ENCODE data around the gene RASD1. TPM values are rescaled to one million over a fixed set of nuclear protein-coding genes. Genes with fewer than 3 reads are reported as not detected.

Gene RASD1
- polyA plus RNA-seq, 2 of the 4 experiments (the other 2 are of a cell fraction) = 0.92 to 1.4 TPM

- TF ChIP-seq REST (IDR thresholded peaks at IDR 0.05) (no peak), ZSCAN20 (CRISPR knock-in tag; IDR thresholded peaks at IDR 0.05) (no peak), TFCP2L1 (CRISPR knock-in tag; IDR thresholded peaks at IDR 0.05) (no peak)
Measured at GRCh38 chr17:17508646-17509591, 12.7 kb upstream of the RASD1 start (continued).

GRCh38 chr17:17508019-17508535, 11.9 kb upstream of the RASD1 start:
- TF ChIP-seq HMGXB4 (CRISPR knock-in tag; IDR thresholded peaks at IDR 0.05; ENCODE audit: borderline replicate concordance) = no peak
- no peak for TF ChIP-seq FOSB (CRISPR knock-in tag; IDR thresholded peaks at IDR 0.05)
- TF ChIP-seq RNF2 (IDR thresholded peaks at IDR 0.05; ENCODE audit: borderline replicate concordance, low read depth) = no peak
- TF ChIP-seq NFE2L2 (conservative IDR thresholded peaks at IDR 0.05; ENCODE audit: low read length) = no peak
- TF ChIP-seq MYC (IDR thresholded peaks at IDR 0.05; ENCODE audit: borderline replicate concordance, low read length) = no peak
- no peak for TF ChIP-seq BHLHE40 (IDR thresholded peaks at IDR 0.05; ENCODE audit: low read depth, low read length)
- TF ChIP-seq HOXB5 (CRISPR knock-in tag; IDR thresholded peaks at IDR 0.05) = no peak
- no peak for TF ChIP-seq HEYL (CRISPR knock-in tag; IDR thresholded peaks at IDR 0.05)
- TF ChIP-seq EHF (CRISPR knock-in tag; IDR thresholded peaks at IDR 0.05) = no peak
- no peak for TF ChIP-seq FOXS1 (CRISPR knock-in tag; IDR thresholded peaks at IDR 0.05)
- no peak for TF ChIP-seq POLR2A (IDR thresholded peaks at IDR 0.05; ENCODE audit: low read length)
- no peak for TF ChIP-seq HDAC2 (IDR thresholded peaks at IDR 0.05)
- Histone ChIP-seq H3K4me3 (no peak overlapping the region), H3K27ac (no peak overlapping the region), H3K4me2 (no peak overlapping the region), H3K4me1 (peaks cover 15% of the 10 kb centered on the region), H3K9me3 (no peaks in the 10 kb centered on the region)
- DNase-seq (ENCODE audit: low read depth in 1 of 2, low spot score in 1 of 2) = no peak
- FAIRE-seq = no peak
- POLR2A ChIA-PET = no interaction called here
- WGBS (ENCODE audit: missing lambda C conversion rate) = 85% methylated on average over 8 of the region's 11 CpGs
- ATAC-seq = no peak
- CTCF ChIA-PET = interaction anchor here (1.0 to 5.4 kb wide), 5 partner anchors 11 to 153 kb away, joined by 3 to 42 read pairs (median 24); partner anchors contain the start of genes PEMT and RASD1

GRCh38 chr17:17507465-17508011, 11.3 kb upstream of the RASD1 start:
- CTCF ChIA-PET = interaction anchor here (1.0 to 5.4 kb wide), 5 partner anchors 11 to 153 kb away, joined by 3 to 42 read pairs (median 19); partner anchors contain the start of genes PEMT and RASD1

More at GRCh38 chr17:17507465-17508011, 11.3 kb upstream of the RASD1 start:
- DNase-seq (ENCODE audit: low read depth in 1 of 2, low spot score in 1 of 2) = no peak
- H3K4me1 ChIP-seq = peaks cover 15% of the 10 kb centered on the region
- no peak for TF ChIP-seq HOXB5 (CRISPR knock-in tag; IDR thresholded peaks at IDR 0.05)
- TF ChIP-seq ELK1 (IDR thresholded peaks at IDR 0.05; ENCODE audit: low read depth, low read length) = no peak
- TF ChIP-seq RAD21 (conservative IDR thresholded peaks at IDR 0.05 in 1 of 2, IDR thresholded peaks at IDR 0.05 in 1 of 2) = no peak
- TF ChIP-seq KDM5A (IDR thresholded peaks at IDR 0.05) = no peak
- TF ChIP-seq SREBF2 (IDR thresholded peaks at IDR 0.05) = no peak
- TF ChIP-seq E2F6 (IDR thresholded peaks at IDR 0.05; ENCODE audit: borderline replicate concordance, low read depth) = no peak
- ATAC-seq = no peak
- POLR2A ChIA-PET = interaction anchor here (1.5 to 1.6 kb wide), 2 partner anchors 11 to 84 kb away, joined by 4 to 7 read pairs; partner anchors contain the start of genes PEMT and RASD1
- WGBS (ENCODE audit: missing lambda C conversion rate) = 89% methylated on average over 12 of the region's 16 CpGs
- no peak overlapping the region for H3K27ac ChIP-seq
- no peaks in the 10 kb centered on the region for H3K9me3 ChIP-seq
- no peak overlapping the region for H3K4me3 ChIP-seq
- no peak for FAIRE-seq
- H3K4me2 ChIP-seq = no peak overlapping the region

Measured in A549 (cell line).